Gastrocnemius medialis (tissue), 4 donors: ENCODE data around the gene ALX3. TPM values are rescaled to one million over a fixed set of nuclear protein-coding genes. Genes with fewer than 3 reads are reported as not detected.

Experiments
- ATAC-seq, 2 donors: fragments of 150-250 bp; one replicate each; pipeline ENCODE4 v1.9.1; 2016
- DNase-seq, 2 donors: peaks; one replicate each; pipeline ENCODE4 v3.0.0-alpha.2; 2019
- H3K27ac ChIP-seq, 4 donors: fragments of 200-600 bp; sonication (generic); 1 replicate in 1 of 4; 2 replicates in 3 of 4; pipeline ENCODE4 v1.5.1; 2016 to 2018; ENCODE audit warnings: mild to moderate bottlenecking in 2 of 4, moderate library complexity in 1 of 4
- H3K27me3 ChIP-seq, 3 donors: fragments of 200-600 bp; sonication (generic) in 2 of 3; 1 replicate in 1 of 3; 2 replicates in 2 of 3; pipeline versions ENCODE4 v1.5.1 to v1.6.0; 2016 to 2019; ENCODE audit warnings: mild to moderate bottlenecking in 1 of 3, moderate library complexity in 1 of 3
- H3K36me3 ChIP-seq, 2 donors: fragments of 200-600 bp; sonication (generic) in 1 of 2; one replicate each; pipeline ENCODE4 v1.5.1; 2017 to 2018
- H3K4me1 ChIP-seq, 2 donors: fragments of 200-600 bp; sonication (generic) in 1 of 2; one replicate each; pipeline ENCODE4 v1.5.1; 2016 to 2017; ENCODE audit warnings: mild to moderate bottlenecking in 2 of 2
- H3K4me3 ChIP-seq, 4 donors: fragments of 200-600 bp; sonication (generic) in 3 of 4; 1 replicate in 1 of 4; 2 replicates in 3 of 4; pipeline ENCODE4 v1.5.1; 2016 to 2019; ENCODE audit warnings: mild to moderate bottlenecking in 2 of 4
- H3K9me3 ChIP-seq, 3 donors: fragments of 200-600 bp; sonication (generic) in 2 of 3; 1 replicate in 1 of 3; 2 replicates in 2 of 3; pipeline ENCODE4 v1.5.1; 2016 to 2019
- CTCF ChIP-seq, 5 experiments: fragments of 450-650 bp in 3 of 5; fragments of 200-600 bp in 2 of 5; sonication (generic) in 2 of 5; IDR thresholded peaks in 4 of 5; conservative IDR thresholded peaks in 1 of 5; 1 replicate in 4 of 5; 2 replicates in 1 of 5; pipeline ENCODE4 v1.5.1; 2016 to 2019; ENCODE audit warnings: antibody characterized with exemption in 5 of 5, mild to moderate bottlenecking in 3 of 5, moderate library complexity in 3 of 5
- POLR2A ChIP-seq, 2 donors: fragments of 450-650 bp; IDR thresholded peaks; one replicate each; pipeline ENCODE4 v1.6.1; 2017; ENCODE audit warnings: antibody characterized with exemption in 2 of 2, mild to moderate bottlenecking in 2 of 2, moderate library complexity in 2 of 2
- in situ Hi-C, 4 donors: fragments of 200-750 bp; cut with MboI; loops; one replicate each; pipeline versions ENCODE4 v1.15.0 to v1.8.0; 2017; ENCODE audit warnings: low sequenced_read_pairs in 4 of 4
- intact Hi-C: fragments of 100-400 bp; cut with DNase I; formaldehyde crosslinking; loops from one replicate; pipeline ENCODE4 v1.15.1; 2023; ENCODE audit warnings: low total_unique reads
- total RNA-seq, 4 donors: library from RNA; depleted of rRNA; stranded (reverse); fragments of >200 nt; gene quantifications; one replicate each; pipeline versions ENCODE4 v1.1.0 to v1.2.3, GENCODE V29; 2016

The ALX3 gene
- not detected for total RNA-seq

- ATAC-seq (no peak), DNase-seq (no peak)
- intact Hi-C loops, result no loop called here
- no peaks in the 10 kb centered on the region for H3K36me3 ChIP-seq
- peak within 1 kb of the TSS in 1 of 4 donors; percentile 25 for H3K4me3 ChIP-seq
- no peaks in the 10 kb centered on the region for H3K9me3 ChIP-seq
- no peak for TF ChIP-seq POLR2A (IDR thresholded peaks at IDR 0.05)
- TF ChIP-seq CTCF (IDR thresholded peaks at IDR 0.05 in 4 of 5, conservative IDR thresholded peaks at IDR 0.05 in 1 of 5), result no peak
- in situ Hi-C loops, result no loop called here
- H3K27ac ChIP-seq, result no peak within 1 kb of the TSS
- peaks cover 58 to 62% (median 60%) of the 10 kb centered on the region in 3 donors for H3K27me3 ChIP-seq
- H3K4me1 ChIP-seq, result peaks cover 0 to 4% of the 10 kb centered on the region in 2 donors
Observed at GRCh38 chr1:110070671-110071242, at the start of gene ALX3. Gene ALX3, minus strand, starts transcription at chr1:110070672. Its CDS starts 60 bp downstream, at chr1:110070612.

GRCh38 chr1:110119843-110120242 is 49.4 kb upstream of the ALX3 start:
- Histone ChIP-seq H3K36me3 (no peaks in the 10 kb centered on the region), H3K27me3 (peaks cover 0 to 4% (median 0%) of the 10 kb centered on the region in 3 donors), H3K4me1 (no peaks in the 10 kb centered on the region), H3K27ac (no peak overlapping the region), H3K4me3 (no peak overlapping the region), H3K9me3 (no peaks in the 10 kb centered on the region)
- no peak for TF ChIP-seq POLR2A (IDR thresholded peaks at IDR 0.05)
- TF ChIP-seq CTCF (IDR thresholded peaks at IDR 0.05 in 4 of 5, conservative IDR thresholded peaks at IDR 0.05 in 1 of 5), result no peak
- intact Hi-C loops (loop anchor here (5.0 kb wide), 1 partner anchor 592 kb away; no protein-coding TSS in a partner anchor), in situ Hi-C loops (no loop called here)
- ATAC-seq (no peak), DNase-seq (no peak)

DNA sequence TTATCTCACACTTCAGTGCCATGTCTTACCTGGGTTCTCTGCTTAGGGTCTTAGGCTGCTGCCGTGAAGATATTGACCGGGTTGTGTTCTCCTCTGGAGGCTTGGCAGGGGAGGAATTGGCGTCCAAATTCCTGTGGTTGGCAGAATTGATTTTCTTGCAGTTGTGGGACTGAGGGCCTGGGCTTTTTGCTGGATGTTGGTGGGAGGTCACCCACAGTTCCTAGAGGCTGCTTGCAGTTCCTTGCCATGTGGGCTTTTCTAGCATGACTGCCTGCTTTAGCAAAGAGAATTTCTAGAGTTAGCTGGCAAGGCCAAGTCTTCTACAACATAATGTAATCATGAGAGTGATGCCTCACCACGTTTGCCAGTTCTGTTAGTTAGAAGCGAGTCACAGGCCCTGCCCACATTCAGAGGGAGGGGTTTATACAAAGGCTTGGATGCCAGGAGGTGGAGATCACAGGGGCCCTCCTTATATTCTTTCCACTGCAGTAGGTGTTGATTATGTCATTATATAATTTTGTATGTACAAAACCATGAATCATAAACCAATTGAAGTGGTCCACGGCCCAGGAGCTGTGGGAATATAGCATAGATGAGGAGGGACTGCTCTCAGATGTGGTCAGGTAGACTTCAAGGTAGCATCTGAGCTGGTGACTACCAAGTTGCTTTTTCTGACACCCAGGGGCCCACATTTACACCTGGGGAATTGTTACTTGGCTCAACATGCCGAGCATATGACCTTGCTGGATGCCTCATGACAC is 48.3 kb upstream of the ALX3 start:
- no peaks in the 10 kb centered on the region for H3K36me3 ChIP-seq
- H3K9me3 ChIP-seq, result no peaks in the 10 kb centered on the region
- TF ChIP-seq CTCF (IDR thresholded peaks at IDR 0.05 in 4 of 5, conservative IDR thresholded peaks at IDR 0.05 in 1 of 5) (no peak), POLR2A (IDR thresholded peaks at IDR 0.05) (no peak)
- in situ Hi-C loops (no loop called here), intact Hi-C loops (no loop called here)
- ATAC-seq, result no peak
- H3K4me3 ChIP-seq, result no peak overlapping the region
- peaks cover 0 to 4% (median 0%) of the 10 kb centered on the region in 3 donors for H3K27me3 ChIP-seq
- DNase-seq, result no peak
- H3K27ac ChIP-seq, result no peak overlapping the region
- H3K4me1 ChIP-seq, result no peaks in the 10 kb centered on the region

- ATAC-seq, result no peak
- in situ Hi-C loops (no loop called here), intact Hi-C loops (no loop called here)
- no peak overlapping the region for H3K4me3 ChIP-seq
- DNase-seq, result no peak
- H3K36me3 ChIP-seq, result no peaks in the 10 kb centered on the region
- peaks cover 0 to 2% (median 0%) of the 10 kb centered on the region in 3 donors for H3K27me3 ChIP-seq
- TF ChIP-seq CTCF (IDR thresholded peaks at IDR 0.05 in 4 of 5, conservative IDR thresholded peaks at IDR 0.05 in 1 of 5), result no peak
- TF ChIP-seq POLR2A (IDR thresholded peaks at IDR 0.05), result no peak
- no peak overlapping the region for H3K27ac ChIP-seq
- H3K4me1 ChIP-seq, result no peaks in the 10 kb centered on the region
- no peaks in the 10 kb centered on the region for H3K9me3 ChIP-seq
Observed at GRCh38 chr1:110114784-110115183, 44.3 kb upstream of the ALX3 start.
